Panc1 (cell line): ENCODE data around the gene ARPP21. TPM values are rescaled to one million over a fixed set of nuclear protein-coding genes. Genes with fewer than 3 reads are reported as not detected.

Experiments used
- ATAC-seq: fragments of 200-7000 bp; cut with Tn5 transposase; 2 replicates; pipeline ENCODE4 v1.9.1; 2020; ENCODE audit warnings: mild to moderate bottlenecking, moderate library complexity
- BruUV-seq: library from RNA; stranded (reverse); fragments of 400-500 nt; replicated peaks from 2 replicates; lab custom pipeline; 2021; lab: Mats Ljungman, UMichigan
- CTCF ChIA-PET: fragments of 300-600 bp; sonication (Branson Sonifier 250); formaldehyde crosslinking; loops from one replicate; lab custom pipeline; 2022; ENCODE audit warnings: antibody characterized with exemption; lab: Charles Lee
- POLR2A ChIA-PET: fragments of 300-600 bp; sonication (Branson Sonifier 250); formaldehyde crosslinking; loops from one replicate; lab custom pipeline; 2022; ENCODE audit warnings: antibody characterized with exemption; lab: Charles Lee
- DNase-seq: peaks from one replicate; pipeline ENCODE4 v3.0.0-alpha.2; 2010; ENCODE audit warnings: low read depth, low spot score
- H3K27ac ChIP-seq: 2 replicates; pipeline ENCODE4 v1.5.1; 2011; ENCODE audit warnings: mild to moderate bottlenecking, low read length, inconsistent platforms
- H3K27me3 ChIP-seq: fragments of 200-500 bp; sonication (Bioruptor generic); 2 replicates; pipeline ENCODE4 v1.6.0; 2014; ENCODE audit warnings: low read length, inconsistent platforms; ENCODE audit not compliant: control insufficient read depth, insufficient read depth
- H3K36me3 ChIP-seq: fragments of 200-500 bp; sonication (Bioruptor generic); 2 replicates; pipeline ENCODE4 v1.5.1; 2014; ENCODE audit warnings: inconsistent platforms, mild to moderate bottlenecking, low read length, moderate library complexity; ENCODE audit not compliant: control insufficient read depth, insufficient read depth
- H3K4me1 ChIP-seq: 2 replicates; pipeline ENCODE4 v1.5.1; 2011; ENCODE audit warnings: inconsistent platforms, mild to moderate bottlenecking, low read length, moderate library complexity; ENCODE audit not compliant: control insufficient read depth, insufficient read depth
- H3K4me3 ChIP-seq, 2 experiments: 2 replicates each; pipeline ENCODE4 v1.5.1; 2011 to 2012; ENCODE audit warnings: low read depth in 2 of 2, low read length in 2 of 2, mild to moderate bottlenecking in 2 of 2, inconsistent platforms in 1 of 2, moderate library complexity in 1 of 2
- H3K9me3 ChIP-seq: fragments of 200-500 bp; sonication (Bioruptor generic); 2 replicates; pipeline ENCODE4 v1.5.1; 2014; ENCODE audit warnings: low read depth, mild to moderate bottlenecking, inconsistent platforms, low read length, moderate library complexity; ENCODE audit not compliant: control insufficient read depth, insufficient read depth
- POLR2AphosphoS5 ChIP-seq: IDR thresholded peaks from 2 replicates; pipeline ENCODE4 v1.6.1; 2012; ENCODE audit warnings: mild to moderate bottlenecking, low read depth, low read length, moderate library complexity
- SIN3A ChIP-seq: IDR thresholded peaks from 2 replicates; pipeline ENCODE4 v1.6.1; 2012; ENCODE audit warnings: low read depth, mild to moderate bottlenecking, low read length, moderate library complexity, borderline replicate concordance; ENCODE audit not compliant: insufficient read depth
- TCF7L2 ChIP-seq: IDR thresholded peaks from 2 replicates; pipeline ENCODE4 v1.6.1; 2011; ENCODE audit warnings: mild to moderate bottlenecking, low read depth, low read length, inconsistent platforms
- in situ Hi-C: cut with HindIII; loops from 2 replicates; pipeline ENCODE4 v1.10.0; 2016; ENCODE audit warnings: low sequenced_read_pairs, low pct_unique_long_range_greater_than_20kb
- intact Hi-C: fragments of 100-400 bp; cut with micrococcal nuclease; formaldehyde crosslinking; loops from one replicate; pipeline ENCODE4 v1.10.0; 2022; ENCODE audit not compliant: unreplicated experiment
- total RNA-seq: library from RNA; stranded (reverse); gene quantifications from one replicate; pipeline ENCODE4 v1.2.1, GENCODE V29; 2021; ENCODE audit not compliant: unreplicated experiment
- TF ChIP-seq, protein P1 (sequence below): fragments of 450-650 bp; IDR thresholded peaks from 2 replicates; pipeline ENCODE4 v1.5.1; 2017; ENCODE audit warnings: mild to moderate bottlenecking
- TF ChIP-seq, protein P2 (sequence below), 2 experiments: IDR thresholded peaks; 2 replicates each; pipeline ENCODE4 v1.6.1; 2011 to 2012; ENCODE audit warnings: low read depth in 2 of 2, control low read depth in 1 of 2, low read length in 1 of 2, mild to moderate bottlenecking in 1 of 2, moderate library complexity in 1 of 2; ENCODE audit not compliant: insufficient read depth in 1 of 2

ARPP21 gene
- total RNA-seq, 1 experiment from 2014 or later: not detected

DNA sequence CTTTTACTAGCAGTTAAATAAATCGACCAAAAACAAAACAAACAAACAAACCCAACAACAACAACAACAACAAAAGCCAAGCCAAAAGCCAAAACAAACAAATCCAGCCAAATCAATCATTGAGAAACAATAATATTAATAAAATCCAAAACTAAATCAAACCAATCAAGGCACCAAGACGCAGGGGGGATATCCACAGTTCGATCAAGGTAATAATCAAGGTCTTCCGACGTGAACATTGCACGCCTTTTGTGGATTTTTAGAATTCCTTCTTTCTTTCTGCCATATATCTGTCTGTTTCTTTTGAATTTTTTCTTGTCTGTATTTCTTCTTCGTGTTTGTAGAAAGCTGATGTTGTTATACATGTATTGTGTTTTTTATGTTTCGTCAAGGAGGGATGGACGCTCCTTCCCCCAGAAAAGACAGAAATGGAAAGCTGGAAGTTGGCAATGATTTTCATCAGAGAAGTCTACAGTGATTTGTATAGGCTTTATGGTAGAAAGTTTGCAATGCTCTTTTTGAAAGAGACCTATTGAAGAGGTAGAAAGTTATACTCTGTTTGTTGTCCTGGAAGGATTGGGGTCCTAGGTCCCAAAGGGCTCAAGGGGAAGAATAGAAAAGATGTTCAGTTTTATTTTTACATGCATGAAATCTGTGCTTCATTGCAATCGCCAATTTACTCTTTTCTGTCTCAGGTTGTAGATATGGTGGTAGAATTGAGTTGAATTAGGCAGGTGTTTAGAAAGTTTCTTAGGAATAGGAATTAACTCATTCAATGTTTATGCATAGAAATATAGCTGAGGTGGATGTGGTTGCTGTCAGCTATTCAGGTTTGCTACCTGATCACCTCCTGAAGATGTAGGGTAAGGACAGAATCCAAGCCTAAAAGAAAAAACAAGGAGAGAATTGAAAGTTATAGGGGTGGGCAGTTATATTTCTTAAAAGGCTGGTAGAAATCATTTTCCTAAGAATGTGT, 1.2 kb downstream of the ARPP21 start:
- intact Hi-C loops: no loop called here

DNA sequence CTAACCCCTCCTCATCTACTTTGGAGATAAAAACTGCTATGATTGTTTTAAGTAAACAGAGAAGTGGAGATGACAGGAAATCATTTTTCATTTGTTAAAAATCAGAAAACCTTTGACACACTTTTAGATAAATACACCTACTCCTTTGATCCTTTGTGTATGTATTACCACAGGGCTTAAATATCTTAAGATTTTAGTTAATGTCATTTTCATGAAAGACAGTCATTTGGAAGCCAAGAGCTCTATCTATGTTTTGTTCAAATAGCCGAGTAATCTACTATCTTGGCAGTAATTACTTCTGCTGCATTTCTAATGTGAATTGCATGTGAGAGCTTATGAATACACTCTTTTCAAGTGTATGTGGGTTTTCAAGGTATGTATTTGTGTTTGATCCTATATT, 2.0 kb downstream of the ARPP21 start:
- Histone ChIP-seq H3K9me3 (no peaks in the 10 kb centered on the region), H3K36me3 (no peaks in the 10 kb centered on the region), H3K4me3 (no peak overlapping the region), H3K27ac (no peak overlapping the region), H3K27me3 (peaks cover 8% of the 10 kb centered on the region), H3K4me1 (no peaks in the 10 kb centered on the region)
- TF ChIP-seq, protein P1, sequence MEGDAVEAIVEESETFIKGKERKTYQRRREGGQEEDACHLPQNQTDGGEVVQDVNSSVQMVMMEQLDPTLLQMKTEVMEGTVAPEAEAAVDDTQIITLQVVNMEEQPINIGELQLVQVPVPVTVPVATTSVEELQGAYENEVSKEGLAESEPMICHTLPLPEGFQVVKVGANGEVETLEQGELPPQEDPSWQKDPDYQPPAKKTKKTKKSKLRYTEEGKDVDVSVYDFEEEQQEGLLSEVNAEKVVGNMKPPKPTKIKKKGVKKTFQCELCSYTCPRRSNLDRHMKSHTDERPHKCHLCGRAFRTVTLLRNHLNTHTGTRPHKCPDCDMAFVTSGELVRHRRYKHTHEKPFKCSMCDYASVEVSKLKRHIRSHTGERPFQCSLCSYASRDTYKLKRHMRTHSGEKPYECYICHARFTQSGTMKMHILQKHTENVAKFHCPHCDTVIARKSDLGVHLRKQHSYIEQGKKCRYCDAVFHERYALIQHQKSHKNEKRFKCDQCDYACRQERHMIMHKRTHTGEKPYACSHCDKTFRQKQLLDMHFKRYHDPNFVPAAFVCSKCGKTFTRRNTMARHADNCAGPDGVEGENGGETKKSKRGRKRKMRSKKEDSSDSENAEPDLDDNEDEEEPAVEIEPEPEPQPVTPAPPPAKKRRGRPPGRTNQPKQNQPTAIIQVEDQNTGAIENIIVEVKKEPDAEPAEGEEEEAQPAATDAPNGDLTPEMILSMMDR: no peak
- no peak for TF ChIP-seq TCF7L2
- no peak for TF ChIP-seq POLR2AphosphoS5
- TF ChIP-seq, protein P2, sequence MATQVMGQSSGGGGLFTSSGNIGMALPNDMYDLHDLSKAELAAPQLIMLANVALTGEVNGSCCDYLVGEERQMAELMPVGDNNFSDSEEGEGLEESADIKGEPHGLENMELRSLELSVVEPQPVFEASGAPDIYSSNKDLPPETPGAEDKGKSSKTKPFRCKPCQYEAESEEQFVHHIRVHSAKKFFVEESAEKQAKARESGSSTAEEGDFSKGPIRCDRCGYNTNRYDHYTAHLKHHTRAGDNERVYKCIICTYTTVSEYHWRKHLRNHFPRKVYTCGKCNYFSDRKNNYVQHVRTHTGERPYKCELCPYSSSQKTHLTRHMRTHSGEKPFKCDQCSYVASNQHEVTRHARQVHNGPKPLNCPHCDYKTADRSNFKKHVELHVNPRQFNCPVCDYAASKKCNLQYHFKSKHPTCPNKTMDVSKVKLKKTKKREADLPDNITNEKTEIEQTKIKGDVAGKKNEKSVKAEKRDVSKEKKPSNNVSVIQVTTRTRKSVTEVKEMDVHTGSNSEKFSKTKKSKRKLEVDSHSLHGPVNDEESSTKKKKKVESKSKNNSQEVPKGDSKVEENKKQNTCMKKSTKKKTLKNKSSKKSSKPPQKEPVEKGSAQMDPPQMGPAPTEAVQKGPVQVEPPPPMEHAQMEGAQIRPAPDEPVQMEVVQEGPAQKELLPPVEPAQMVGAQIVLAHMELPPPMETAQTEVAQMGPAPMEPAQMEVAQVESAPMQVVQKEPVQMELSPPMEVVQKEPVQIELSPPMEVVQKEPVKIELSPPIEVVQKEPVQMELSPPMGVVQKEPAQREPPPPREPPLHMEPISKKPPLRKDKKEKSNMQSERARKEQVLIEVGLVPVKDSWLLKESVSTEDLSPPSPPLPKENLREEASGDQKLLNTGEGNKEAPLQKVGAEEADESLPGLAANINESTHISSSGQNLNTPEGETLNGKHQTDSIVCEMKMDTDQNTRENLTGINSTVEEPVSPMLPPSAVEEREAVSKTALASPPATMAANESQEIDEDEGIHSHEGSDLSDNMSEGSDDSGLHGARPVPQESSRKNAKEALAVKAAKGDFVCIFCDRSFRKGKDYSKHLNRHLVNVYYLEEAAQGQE (IDR thresholded peaks at IDR 0.05; ENCODE audit: insufficient read depth in 1 of 2, low read depth in 2 of 2, low read length in 1 of 2): no peak
- no peak for TF ChIP-seq SIN3A
- POLR2A ChIA-PET: no interaction called here
- in situ Hi-C loops (no loop called here), intact Hi-C loops (no loop called here)
- BruUV-seq: no TSS peak
- CTCF ChIA-PET: no interaction called here
- ATAC-seq (no peak), DNase-seq (no peak)

More for the DNA sequence above, 1.2 kb downstream of the ARPP21 start:
- H3K36me3 ChIP-seq: no peaks in the 10 kb centered on the region
- BruUV-seq: no TSS peak
- no peak overlapping the region for H3K27ac ChIP-seq
- H3K4me3 ChIP-seq: no peak overlapping the region; a peak in 2 of 4 replicates
- TF ChIP-seq TCF7L2: no peak
- TF ChIP-seq, protein P2 (IDR thresholded peaks at IDR 0.05; ENCODE audit: insufficient read depth in 1 of 2, low read depth in 2 of 2, low read length in 1 of 2): no peak
- TF ChIP-seq SIN3A: no peak
- TF ChIP-seq, protein P1: no peak
- no peak for TF ChIP-seq POLR2AphosphoS5
- ATAC-seq: no peak
- ChIA-PET POLR2A (no interaction called here), CTCF (no interaction called here)
- DNase-seq: no peak
- in situ Hi-C loops: no loop called here
- H3K27me3 ChIP-seq: peaks cover 8% of the 10 kb centered on the region
- H3K4me1 ChIP-seq: no peaks in the 10 kb centered on the region
- no peaks in the 10 kb centered on the region for H3K9me3 ChIP-seq
